ENCODE measurements around the gene SPPL2A.

DNA sequence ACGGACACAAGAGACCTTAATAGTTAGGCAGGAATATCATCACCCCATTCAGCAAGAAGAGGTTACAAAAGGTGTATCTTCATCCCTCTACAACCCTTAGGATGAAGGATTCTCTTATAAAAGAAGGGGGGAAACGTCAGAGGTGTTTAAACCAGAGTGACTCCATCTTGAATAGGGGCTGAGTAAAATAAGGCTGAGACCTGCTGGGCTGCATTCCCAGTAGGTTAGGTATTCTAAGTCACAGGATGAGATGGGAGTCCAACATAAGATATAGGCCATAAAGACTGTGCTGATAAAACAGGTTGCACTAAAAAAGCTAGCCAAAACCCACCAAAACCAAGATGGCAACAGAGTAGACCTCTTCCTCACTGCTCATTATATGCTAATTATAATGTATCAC is 95.4 kb downstream of the SPPL2A start:
- TF ChIP-seq, protein P1, sequence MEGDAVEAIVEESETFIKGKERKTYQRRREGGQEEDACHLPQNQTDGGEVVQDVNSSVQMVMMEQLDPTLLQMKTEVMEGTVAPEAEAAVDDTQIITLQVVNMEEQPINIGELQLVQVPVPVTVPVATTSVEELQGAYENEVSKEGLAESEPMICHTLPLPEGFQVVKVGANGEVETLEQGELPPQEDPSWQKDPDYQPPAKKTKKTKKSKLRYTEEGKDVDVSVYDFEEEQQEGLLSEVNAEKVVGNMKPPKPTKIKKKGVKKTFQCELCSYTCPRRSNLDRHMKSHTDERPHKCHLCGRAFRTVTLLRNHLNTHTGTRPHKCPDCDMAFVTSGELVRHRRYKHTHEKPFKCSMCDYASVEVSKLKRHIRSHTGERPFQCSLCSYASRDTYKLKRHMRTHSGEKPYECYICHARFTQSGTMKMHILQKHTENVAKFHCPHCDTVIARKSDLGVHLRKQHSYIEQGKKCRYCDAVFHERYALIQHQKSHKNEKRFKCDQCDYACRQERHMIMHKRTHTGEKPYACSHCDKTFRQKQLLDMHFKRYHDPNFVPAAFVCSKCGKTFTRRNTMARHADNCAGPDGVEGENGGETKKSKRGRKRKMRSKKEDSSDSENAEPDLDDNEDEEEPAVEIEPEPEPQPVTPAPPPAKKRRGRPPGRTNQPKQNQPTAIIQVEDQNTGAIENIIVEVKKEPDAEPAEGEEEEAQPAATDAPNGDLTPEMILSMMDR (optimal IDR thresholded peaks at IDR 0.05 in 1 of 3, IDR thresholded peaks at IDR 0.05 in 1 of 3, conservative IDR thresholded peaks at IDR 0.05 in 1 of 3; ENCODE audit: extremely low read depth in 1 of 3, insufficient read depth in 2 of 3, low read length in 3 of 3) = no peak
- TF ChIP-seq EZH2 (IDR thresholded peaks at IDR 0.05; ENCODE audit: low read length) = no peak

All from keratinocyte (primary cell).